ENCODE results near the gene MAPK9. TPM values are rescaled to one million over a fixed set of nuclear protein-coding genes. Genes with fewer than 3 reads are reported as not detected.

The MAPK9 gene
- total RNA-seq, 1 donor from 2014 or later = 34.4 TPM

DNA sequence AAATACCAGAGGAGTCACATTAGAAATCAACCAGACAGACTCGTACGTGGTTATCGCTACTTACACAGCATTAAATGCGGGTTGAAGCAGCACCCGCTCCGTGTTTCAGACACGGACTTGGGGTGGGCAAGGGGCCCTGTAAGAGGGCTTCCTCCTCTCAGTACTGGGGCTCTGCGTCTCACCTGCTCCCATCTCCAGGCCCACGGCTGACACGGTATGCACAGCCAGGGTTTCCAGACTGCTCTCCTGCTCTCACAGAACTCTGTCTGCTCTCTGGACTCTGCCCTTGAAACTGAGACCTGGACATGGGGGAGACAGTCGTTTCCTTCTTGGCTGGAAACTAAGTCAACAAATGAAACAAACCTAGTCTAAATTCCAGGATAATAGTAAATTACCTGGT is 58.2 kb downstream of the MAPK9 start:
- H3K9me3 Mint-ChIP-seq = no peaks in the 10 kb centered on the region
- H3K27me3 Mint-ChIP-seq = no peaks in the 10 kb centered on the region
- H3K36me3 Mint-ChIP-seq = peaks cover 14% of the 10 kb centered on the region
- TF ChIP-seq, protein P1, sequence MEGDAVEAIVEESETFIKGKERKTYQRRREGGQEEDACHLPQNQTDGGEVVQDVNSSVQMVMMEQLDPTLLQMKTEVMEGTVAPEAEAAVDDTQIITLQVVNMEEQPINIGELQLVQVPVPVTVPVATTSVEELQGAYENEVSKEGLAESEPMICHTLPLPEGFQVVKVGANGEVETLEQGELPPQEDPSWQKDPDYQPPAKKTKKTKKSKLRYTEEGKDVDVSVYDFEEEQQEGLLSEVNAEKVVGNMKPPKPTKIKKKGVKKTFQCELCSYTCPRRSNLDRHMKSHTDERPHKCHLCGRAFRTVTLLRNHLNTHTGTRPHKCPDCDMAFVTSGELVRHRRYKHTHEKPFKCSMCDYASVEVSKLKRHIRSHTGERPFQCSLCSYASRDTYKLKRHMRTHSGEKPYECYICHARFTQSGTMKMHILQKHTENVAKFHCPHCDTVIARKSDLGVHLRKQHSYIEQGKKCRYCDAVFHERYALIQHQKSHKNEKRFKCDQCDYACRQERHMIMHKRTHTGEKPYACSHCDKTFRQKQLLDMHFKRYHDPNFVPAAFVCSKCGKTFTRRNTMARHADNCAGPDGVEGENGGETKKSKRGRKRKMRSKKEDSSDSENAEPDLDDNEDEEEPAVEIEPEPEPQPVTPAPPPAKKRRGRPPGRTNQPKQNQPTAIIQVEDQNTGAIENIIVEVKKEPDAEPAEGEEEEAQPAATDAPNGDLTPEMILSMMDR (conservative IDR thresholded peaks at IDR 0.05) = no peak
- no peak overlapping the region for H3K4me3 Mint-ChIP-seq
- H3K27ac Mint-ChIP-seq = no peak overlapping the region
- DNase-seq (ENCODE audit: extremely low spot score, unreplicated experiment) = no peak
- no peaks in the 10 kb centered on the region for H3K4me1 Mint-ChIP-seq (ENCODE audit: unreplicated experiment)

DNA sequence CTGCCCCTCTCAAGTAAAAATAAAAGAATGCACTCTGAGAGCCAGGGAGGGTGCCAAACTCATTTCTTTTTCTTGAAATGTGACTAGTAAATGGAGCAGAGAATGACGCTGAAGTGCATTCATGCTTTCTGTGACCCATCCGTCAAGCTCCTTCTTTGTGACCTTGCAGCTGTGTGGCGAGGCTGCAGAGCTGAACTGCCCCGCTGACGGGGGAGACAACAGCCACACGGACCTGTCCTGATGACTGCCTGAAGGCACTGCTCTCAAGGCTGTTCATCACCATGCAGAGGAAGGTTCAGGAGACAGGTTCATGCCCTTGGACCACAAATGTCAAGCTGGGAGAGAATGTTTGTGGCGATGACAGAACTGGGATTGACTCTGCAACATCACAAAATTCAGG is 61.9 kb downstream of the MAPK9 start:
- no peak for DNase-seq (ENCODE audit: extremely low spot score, unreplicated experiment)
- TF ChIP-seq, protein P1 (conservative IDR thresholded peaks at IDR 0.05) = no peak
- H3K27ac Mint-ChIP-seq = no peak overlapping the region
- peaks cover 4% of the 10 kb centered on the region for H3K9me3 Mint-ChIP-seq
- no peaks in the 10 kb centered on the region for H3K27me3 Mint-ChIP-seq
- no peak overlapping the region for H3K4me3 Mint-ChIP-seq
- peaks cover 9% of the 10 kb centered on the region for H3K36me3 Mint-ChIP-seq
- H3K4me1 Mint-ChIP-seq (ENCODE audit: unreplicated experiment) = no peaks in the 10 kb centered on the region

DNA sequence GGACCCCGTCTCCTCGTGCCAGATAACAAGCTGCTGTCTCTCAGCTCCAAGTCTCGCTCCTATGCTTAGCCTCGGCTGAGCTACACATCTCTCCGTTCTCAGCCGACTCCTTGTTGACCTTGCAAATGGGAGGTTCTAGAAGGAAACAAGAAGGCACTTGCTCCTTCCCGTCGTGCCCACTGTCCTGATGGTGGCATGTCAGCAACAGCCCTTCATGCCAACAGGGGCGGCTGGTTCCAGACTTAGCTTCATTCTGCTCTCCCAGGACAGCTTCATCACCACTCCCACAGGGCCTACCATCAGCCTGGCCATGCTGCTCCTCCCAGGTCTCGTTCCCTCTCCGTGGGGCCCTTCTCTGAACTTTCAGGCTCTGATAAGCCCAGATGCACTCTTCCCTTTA is 69.8 kb downstream of the MAPK9 start:
- Mint-ChIP-seq H3K27ac (no peak overlapping the region), H3K36me3 (peaks cover 11% of the 10 kb centered on the region), H3K4me3 (no peak overlapping the region), H3K9me3 (peaks cover 15% of the 10 kb centered on the region), H3K27me3 (no peaks in the 10 kb centered on the region), H3K4me1 (ENCODE audit: unreplicated experiment) (no peaks in the 10 kb centered on the region)
- no peak for DNase-seq (ENCODE audit: extremely low spot score, unreplicated experiment)
- TF ChIP-seq, protein P1 (conservative IDR thresholded peaks at IDR 0.05) = no peak

DNA sequence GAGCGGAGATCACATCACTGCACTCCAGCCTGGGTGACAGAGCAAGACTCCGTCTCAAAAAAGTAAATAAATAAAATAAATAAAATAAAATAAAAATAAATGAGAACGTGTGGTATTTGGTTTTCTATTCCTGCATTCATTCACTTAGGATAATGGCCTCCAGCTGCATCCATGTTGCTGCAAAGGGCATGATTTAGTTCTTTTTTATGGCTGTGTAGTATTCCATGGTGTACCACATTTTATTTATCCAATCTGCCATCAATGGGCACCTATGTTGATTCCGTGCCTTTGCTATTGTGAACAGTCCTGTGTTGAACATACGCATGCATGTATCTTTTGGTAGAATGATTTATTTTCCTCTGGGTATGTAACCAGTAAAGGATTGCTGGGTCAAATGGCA is 74.1 kb downstream of the MAPK9 start:
- Mint-ChIP-seq H3K36me3 (peaks cover 5% of the 10 kb centered on the region), H3K4me3 (no peak overlapping the region), H3K27me3 (peaks cover 8% of the 10 kb centered on the region), H3K9me3 (peaks cover 5% of the 10 kb centered on the region), H3K4me1 (ENCODE audit: unreplicated experiment) (no peaks in the 10 kb centered on the region), H3K27ac (no peak overlapping the region)
- TF ChIP-seq, protein P1 (conservative IDR thresholded peaks at IDR 0.05) = no peak
- peak; percentile 1 for DNase-seq (ENCODE audit: extremely low spot score, unreplicated experiment)

DNA sequence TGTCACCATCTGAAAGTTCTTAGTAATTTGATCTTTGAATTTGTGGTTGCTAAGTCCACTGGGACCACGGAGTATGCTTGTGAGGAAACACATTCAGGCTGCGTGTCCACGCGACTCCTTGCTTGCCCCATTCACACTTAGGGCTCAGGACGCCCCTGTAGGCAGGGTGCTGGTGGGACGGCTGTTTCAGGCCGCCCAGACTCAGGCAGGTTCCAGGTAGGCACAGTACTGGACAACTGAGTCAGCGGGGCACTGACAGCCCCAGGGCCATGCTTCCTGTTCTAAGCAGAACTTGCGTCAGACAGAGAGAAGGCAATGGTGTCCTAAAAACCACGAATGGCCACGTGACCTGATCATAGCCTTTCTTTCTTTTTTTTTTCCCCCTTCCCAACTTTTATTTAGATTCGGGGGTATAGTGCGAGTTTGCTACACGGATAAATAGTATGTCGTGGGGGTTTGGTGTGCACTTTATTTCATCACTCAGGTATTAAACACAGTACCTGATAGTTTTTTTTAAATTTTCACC is 75.2 kb downstream of the MAPK9 start:
- Mint-ChIP-seq H3K4me3 (no peak overlapping the region), H3K36me3 (no peaks in the 10 kb centered on the region), H3K27ac (no peak overlapping the region), H3K9me3 (peaks cover 5% of the 10 kb centered on the region), H3K4me1 (ENCODE audit: unreplicated experiment) (no peaks in the 10 kb centered on the region), H3K27me3 (peaks cover 8% of the 10 kb centered on the region)
- TF ChIP-seq, protein P1 (conservative IDR thresholded peaks at IDR 0.05) = no peak
- DNase-seq (ENCODE audit: extremely low spot score, unreplicated experiment) = peak; percentile 51

All from type B pancreatic cell (in vitro differentiated cells).